GM19468 (cell line): ENCODE results near the gene ATP5ME.

Experiments used
- ATAC-seq: cut with Tn5 transposase; IDR thresholded peaks from one replicate; pipeline ENCODE4 v1.9.1; 2021; ENCODE audit warnings: mild to moderate bottlenecking, moderate library complexity, moderate number of reproducible peaks; ENCODE audit not compliant: unreplicated experiment; ENCODE audit errors: extremely low read depth

Gene ATP5ME

GRCh38 chr4:685679-686412 lies 11.8 kb upstream of the ATP5ME start:
- ATAC-seq: no peak

- no peak for ATAC-seq
Measured at GRCh38 chr4:684623-685327, 10.7 kb upstream of the ATP5ME start.

GRCh38 chr4:683982-684622 lies 10.0 kb upstream of the ATP5ME start:
- no peak for ATAC-seq

- no peak for ATAC-seq
Measured at GRCh38 chr4:683247-683897, 9.3 kb upstream of the ATP5ME start.

- no peak for ATAC-seq
Measured at GRCh38 chr4:682490-683172, 8.6 kb upstream of the ATP5ME start.

- no peak for ATAC-seq
Measured at GRCh38 chr4:681736-682451, 7.8 kb upstream of the ATP5ME start.

GRCh38 chr4:680928-681645 lies 7.0 kb upstream of the ATP5ME start:
- ATAC-seq: no peak

GRCh38 chr4:680551-680927 lies 6.5 kb upstream of the ATP5ME start:
- no peak for ATAC-seq

- ATAC-seq: no peak
Measured at GRCh38 chr4:680091-680490, 6.0 kb upstream of the ATP5ME start.

GRCh38 chr4:679629-680028 lies 5.6 kb upstream of the ATP5ME start:
- no peak for ATAC-seq

- no peak for ATAC-seq
Measured at GRCh38 chr4:679104-679481, 5.0 kb upstream of the ATP5ME start.

- no peak for ATAC-seq
Measured at GRCh38 chr4:678331-679103, 4.4 kb upstream of the ATP5ME start.

GRCh38 chr4:677431-678293 lies 3.6 kb upstream of the ATP5ME start:
- ATAC-seq: no peak

- ATAC-seq: no peak
Measured at GRCh38 chr4:676871-677235, 2.8 kb upstream of the ATP5ME start.

- no peak for ATAC-seq
Measured at GRCh38 chr4:675980-676870, 2.1 kb upstream of the ATP5ME start.

GRCh38 chr4:675036-675882 lies 1.2 kb upstream of the ATP5ME start:
- ATAC-seq: no peak
